NB4 (cell line): ENCODE results near the gene FBXL17.

Experiments
- DNase-seq: peaks from one replicate; pipeline ENCODE4 v3.0.0; 2010; ENCODE audit warnings: low read depth
- H3K4me3 ChIP-seq: one replicate; pipeline ENCODE4 v1.5.1; 2011; ENCODE audit warnings: mild to moderate bottlenecking, low read depth, low read length, moderate library complexity
- CTCF ChIP-seq: IDR thresholded peaks from one replicate; pipeline ENCODE4 v1.5.1; 2012; ENCODE audit warnings: low read depth, low read length
- MAX ChIP-seq: IDR thresholded peaks from 2 replicates; pipeline ENCODE4 v1.6.1; 2011; ENCODE audit warnings: low read depth, low read length
- MYC ChIP-seq: IDR thresholded peaks from 2 replicates; pipeline ENCODE4 v1.6.1; 2011; ENCODE audit warnings: low read depth, low read length
- POLR2A ChIP-seq: IDR thresholded peaks from 2 replicates; pipeline ENCODE4 v1.6.1; 2011; ENCODE audit warnings: mild to moderate bottlenecking; ENCODE audit not compliant: insufficient read length; ENCODE audit errors: extremely low read depth

Gene FBXL17

GRCh38 chr5:107951309-107951708 is 430.6 kb downstream of the FBXL17 start:
- DNase-seq = no peak
- TF ChIP-seq MAX (no peak), MYC (no peak), POLR2A (no peak), CTCF (no peak)
- H3K4me3 ChIP-seq = no peak overlapping the region

GRCh38 chr5:107950776-107951175 is 431.1 kb downstream of the FBXL17 start:
- TF ChIP-seq MYC (no peak), POLR2A (no peak), CTCF (no peak), MAX (no peak)
- no peak for DNase-seq
- H3K4me3 ChIP-seq = no peak overlapping the region

GRCh38 chr5:107949688-107950341 is 432.1 kb downstream of the FBXL17 start:
- H3K4me3 ChIP-seq = no peak overlapping the region
- TF ChIP-seq CTCF (no peak), POLR2A (no peak), MAX (no peak), MYC (no peak)
- no peak for DNase-seq

GRCh38 chr5:107948377-107948776 is 433.5 kb downstream of the FBXL17 start:
- H3K4me3 ChIP-seq = no peak overlapping the region
- no peak for DNase-seq
- TF ChIP-seq CTCF = no peak
- TF ChIP-seq MYC = no peak
- no peak for TF ChIP-seq MAX
- no peak for TF ChIP-seq POLR2A

GRCh38 chr5:107945061-107945460 is 436.8 kb downstream of the FBXL17 start:
- H3K4me3 ChIP-seq = no peak overlapping the region
- TF ChIP-seq MYC (no peak), MAX (no peak), CTCF (no peak), POLR2A (no peak)
- DNase-seq = no peak

- no peak for TF ChIP-seq MYC
- no peak for TF ChIP-seq MAX
- no peak for TF ChIP-seq CTCF
- TF ChIP-seq POLR2A = no peak
- H3K4me3 ChIP-seq = no peak overlapping the region
- no peak for DNase-seq
These were observed 438.0 kb downstream of the FBXL17 start for GRCh38 chr5:107943923-107944322.
